Umbilical cord (tissue), 2 donors: ENCODE results near the gene SMIM14. TPM values are rescaled to one million over a fixed set of nuclear protein-coding genes. Genes with fewer than 3 reads are reported as not detected.
"Not testable (repeated sequence)": the region's sequence is repeated elsewhere in the genome, so short reads cannot be mapped to it uniquely, and the experiment has no call there.

Experiments
- DNase-seq: peaks from one replicate; pipeline ENCODE4 v3.0.0-alpha.2; 2015; ENCODE audit warnings: low spot score
- total RNA-seq: library from RNA; depleted of rRNA; stranded (reverse); fragments of >200 nt; gene quantifications from one replicate; pipeline ENCODE4 v1.2.3, GENCODE V29; 2014; ENCODE audit warnings: low replicate concordance; ENCODE audit not compliant: insufficient read depth

SMIM14 gene
- total RNA-seq, 1 donor from 2014 or later: 34.4 TPM

DNA sequence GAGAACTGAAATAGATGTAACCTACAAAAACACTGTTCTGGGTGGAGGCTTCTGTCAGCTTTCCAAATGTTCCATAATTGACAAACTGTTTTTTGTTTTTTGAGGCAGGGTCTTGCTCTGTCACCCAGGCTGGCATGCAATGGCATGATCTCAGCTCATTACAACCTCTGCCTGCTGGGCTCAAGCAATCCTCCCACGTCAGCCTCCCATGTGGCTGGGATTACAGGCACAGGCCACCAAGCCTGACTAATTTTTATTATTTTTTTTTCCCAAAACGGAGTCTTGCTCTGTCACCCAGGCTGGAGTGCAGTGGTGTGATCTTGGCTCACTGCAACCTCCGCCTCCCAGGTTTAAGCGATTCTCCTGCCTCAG lies 136.0 kb downstream of the SMIM14 start:
- DNase-seq: not testable (repeated sequence)

DNA sequence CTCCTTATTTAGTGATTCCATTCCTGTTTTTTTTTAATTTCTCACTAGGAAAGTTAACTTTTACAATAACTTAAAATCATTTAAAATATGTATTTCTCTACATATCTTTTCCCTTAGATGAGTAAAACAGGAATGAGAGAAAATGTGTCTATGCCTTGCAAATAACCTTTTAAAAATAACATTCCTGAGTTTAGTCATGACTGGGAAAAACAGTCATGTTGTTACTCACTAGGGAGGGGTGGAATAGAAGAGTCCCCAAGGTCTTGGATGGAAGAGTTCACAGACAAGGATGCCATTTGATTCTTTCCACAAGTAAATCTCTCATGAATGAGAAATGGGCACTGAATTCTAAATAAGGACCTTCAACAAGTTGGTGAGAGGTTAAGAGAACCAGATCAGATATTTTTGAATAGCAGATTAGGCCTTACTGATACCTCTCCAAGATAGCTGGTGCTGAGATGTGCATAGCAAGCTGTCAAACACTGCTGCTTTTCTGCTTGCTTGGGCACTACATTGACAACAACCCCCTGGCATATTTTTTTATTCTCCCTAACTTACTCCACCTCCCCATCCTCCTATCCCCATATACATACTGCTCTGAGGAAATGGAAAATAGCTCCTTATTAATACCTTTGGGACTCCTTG lies 136.5 kb downstream of the SMIM14 start:
- DNase-seq: no peak

DNA sequence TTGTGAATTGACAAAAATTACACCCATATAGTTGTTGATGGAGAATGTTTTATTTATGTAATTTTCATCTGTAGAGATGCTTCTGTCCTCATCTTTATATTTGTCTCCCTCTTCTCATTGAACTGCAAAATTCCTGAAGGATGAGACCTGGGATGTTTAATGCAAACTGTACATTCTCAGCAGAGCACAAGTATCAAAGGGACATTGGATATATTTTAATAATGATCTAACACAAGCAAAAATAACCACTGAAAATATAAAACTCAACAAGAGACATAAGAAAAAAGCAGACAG lies 140.0 kb downstream of the SMIM14 start:
- no peak for DNase-seq

DNA sequence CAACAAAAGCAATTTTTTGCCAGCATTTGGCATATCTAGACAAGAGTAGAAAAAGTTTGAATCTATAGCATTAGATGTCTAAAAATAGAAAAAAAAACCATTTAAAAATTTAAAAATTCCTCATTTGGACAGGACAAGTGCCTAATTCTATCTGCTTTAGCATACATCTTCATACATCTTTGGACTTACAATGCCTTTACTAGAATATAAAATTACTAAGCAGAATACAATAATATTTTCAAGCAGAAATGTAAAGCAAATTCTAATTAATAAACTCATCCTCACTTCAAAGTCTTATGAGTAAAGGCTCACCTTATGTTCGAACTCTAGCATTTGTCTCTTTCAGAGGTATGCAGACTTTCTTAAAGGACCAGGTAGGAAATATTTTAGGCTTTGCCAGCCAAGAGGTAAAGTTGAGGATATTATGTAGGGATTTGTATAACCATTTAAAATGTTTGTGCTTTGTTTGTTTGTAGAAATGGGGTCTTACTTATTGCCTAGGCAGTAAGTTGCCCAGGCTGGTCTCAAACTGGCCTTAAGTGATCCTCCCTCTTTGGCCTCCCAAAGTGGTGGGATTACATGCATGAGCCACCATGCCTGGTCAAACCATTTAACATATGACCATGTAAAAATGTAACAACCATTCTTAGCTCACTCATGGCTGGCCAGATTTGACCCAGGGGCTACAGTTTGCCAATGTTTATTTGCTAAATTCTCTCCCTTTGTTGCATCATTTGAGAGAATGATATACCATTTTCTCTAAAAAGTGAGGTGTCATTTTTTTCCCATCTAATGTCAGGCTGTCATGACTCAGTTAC lies 140.5 kb downstream of the SMIM14 start:
- DNase-seq: no peak

Other genes starting within 250 kb of the SMIM14 start
- gene KLB, start 231.9 kb downstream of the SMIM14 start, total RNA-seq: 1.4 TPM
- 3,054 TPM for gene RPL9, start 179.9 kb downstream of the SMIM14 start, total RNA-seq
- 20.5 TPM for gene LIAS, start 179.8 kb downstream of the SMIM14 start, total RNA-seq
- gene UGDH, start 111.4 kb downstream of the SMIM14 start, total RNA-seq: 77.5 TPM
- gene UBE2K, start 59.3 kb upstream of the SMIM14 start, total RNA-seq: 22.9 TPM